Chondrocyte (in vitro differentiated cells): Measurements from ENCODE around the gene LKAAEAR1. TPM values are rescaled to one million over a fixed set of nuclear protein-coding genes. Genes with fewer than 3 reads are reported as not detected.

Source experiments
- DNase-seq: peaks from one replicate; pipeline ENCODE4 v3.0.0; 2021; ENCODE audit warnings: mixed read lengths, low spot score
- H3K27ac Mint-ChIP-seq: one replicate; pipeline ENCODE4 v1.8.0; 2021; ENCODE audit warnings: mild to moderate bottlenecking, moderate library complexity, mixed read lengths; ENCODE audit not compliant: unreplicated experiment
- H3K27me3 Mint-ChIP-seq: 2 replicates; pipeline ENCODE4 v1.8.0; 2021; ENCODE audit warnings: low read depth, mixed read lengths
- H3K36me3 Mint-ChIP-seq: 2 replicates; pipeline ENCODE4 v1.8.0; 2021; ENCODE audit warnings: low read depth, mixed read lengths
- H3K4me1 Mint-ChIP-seq: 2 replicates; pipeline ENCODE4 v1.8.0; 2021; ENCODE audit warnings: low read depth, mild to moderate bottlenecking, mixed read lengths
- H3K4me3 Mint-ChIP-seq: one replicate; pipeline ENCODE4 v1.8.0; 2021; ENCODE audit warnings: mild to moderate bottlenecking, moderate library complexity, mixed read lengths; ENCODE audit not compliant: unreplicated experiment
- H3K9me3 Mint-ChIP-seq: 2 replicates; pipeline ENCODE4 v1.8.0; 2021; ENCODE audit warnings: low read depth, mixed read lengths
- total RNA-seq: library from RNA; stranded (reverse); gene quantifications from 3 replicates; pipeline ENCODE4 v1.2.1, GENCODE V29; 2021
- TF ChIP-seq, protein P1 (sequence below): fragments of 200-600 bp; sonication (generic); IDR thresholded peaks from 2 replicates; pipeline ENCODE4 v1.5.0; 2021; ENCODE audit warnings: antibody characterized with exemption, mild to moderate bottlenecking, moderate library complexity

LKAAEAR1 gene
- total RNA-seq, 1 donor from 2014 or later = 0.55 TPM

DNA sequence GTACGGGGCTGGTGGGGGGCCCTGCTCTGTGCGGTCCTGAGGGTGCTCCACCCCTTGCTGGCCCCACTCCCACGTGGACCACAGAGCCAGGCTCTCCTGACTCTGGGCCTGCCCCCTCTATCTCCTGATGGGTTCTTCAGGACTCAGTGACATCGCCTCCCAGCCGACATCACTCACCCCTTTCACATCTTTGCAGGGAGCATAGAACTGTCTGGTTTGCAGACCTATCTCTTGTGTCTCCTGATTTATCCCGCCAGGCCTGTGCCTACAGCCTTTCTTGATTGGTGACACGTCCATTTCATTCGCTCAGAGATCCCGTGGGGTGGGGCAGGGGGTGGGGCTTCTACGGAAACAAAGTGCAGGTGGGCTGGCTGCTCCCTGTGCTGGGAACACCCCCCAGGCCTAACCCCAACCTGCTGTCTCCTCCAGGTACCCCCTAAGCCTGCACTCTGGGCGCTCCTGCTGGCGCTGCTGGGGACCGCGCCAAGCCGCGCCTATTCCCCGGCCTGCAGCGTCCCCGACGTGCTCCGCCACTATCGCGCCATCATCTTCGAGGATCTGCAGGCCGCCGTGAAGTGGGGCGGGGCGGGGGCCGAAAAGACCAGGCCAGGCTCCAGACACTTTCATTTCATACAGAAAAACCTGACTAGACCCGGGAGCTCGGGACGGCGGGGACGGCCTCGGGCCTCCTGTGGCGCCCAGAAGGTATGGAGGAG is 46.5 kb downstream of the LKAAEAR1 start:
- Mint-ChIP-seq H3K27ac (no peak overlapping the region), H3K9me3 (no peaks in the 10 kb centered on the region), H3K27me3 (peaks cover 6% of the 10 kb centered on the region), H3K4me3 (peak overlapping the region; percentile 16), H3K4me1 (peaks cover 6% of the 10 kb centered on the region), H3K36me3 (peaks cover 10% of the 10 kb centered on the region)
- TF ChIP-seq, protein P1, sequence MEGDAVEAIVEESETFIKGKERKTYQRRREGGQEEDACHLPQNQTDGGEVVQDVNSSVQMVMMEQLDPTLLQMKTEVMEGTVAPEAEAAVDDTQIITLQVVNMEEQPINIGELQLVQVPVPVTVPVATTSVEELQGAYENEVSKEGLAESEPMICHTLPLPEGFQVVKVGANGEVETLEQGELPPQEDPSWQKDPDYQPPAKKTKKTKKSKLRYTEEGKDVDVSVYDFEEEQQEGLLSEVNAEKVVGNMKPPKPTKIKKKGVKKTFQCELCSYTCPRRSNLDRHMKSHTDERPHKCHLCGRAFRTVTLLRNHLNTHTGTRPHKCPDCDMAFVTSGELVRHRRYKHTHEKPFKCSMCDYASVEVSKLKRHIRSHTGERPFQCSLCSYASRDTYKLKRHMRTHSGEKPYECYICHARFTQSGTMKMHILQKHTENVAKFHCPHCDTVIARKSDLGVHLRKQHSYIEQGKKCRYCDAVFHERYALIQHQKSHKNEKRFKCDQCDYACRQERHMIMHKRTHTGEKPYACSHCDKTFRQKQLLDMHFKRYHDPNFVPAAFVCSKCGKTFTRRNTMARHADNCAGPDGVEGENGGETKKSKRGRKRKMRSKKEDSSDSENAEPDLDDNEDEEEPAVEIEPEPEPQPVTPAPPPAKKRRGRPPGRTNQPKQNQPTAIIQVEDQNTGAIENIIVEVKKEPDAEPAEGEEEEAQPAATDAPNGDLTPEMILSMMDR = no peak
- DNase-seq = no peak

DNA sequence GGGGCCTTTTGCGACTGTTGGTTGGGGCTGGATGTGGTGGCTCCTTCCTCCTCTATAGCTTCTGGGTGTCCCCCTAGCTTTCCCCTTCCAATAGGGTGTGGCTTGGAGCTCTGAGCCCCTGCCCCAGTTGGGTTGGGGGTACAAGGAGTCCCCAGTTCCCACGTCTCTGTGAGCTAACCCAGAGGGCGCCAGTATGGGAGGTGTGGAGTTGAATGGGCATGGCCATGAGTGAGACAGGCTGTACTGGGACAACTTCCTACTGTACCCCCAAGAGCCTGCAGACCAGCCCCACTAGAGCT is 47.0 kb downstream of the LKAAEAR1 start:
- no peak overlapping the region for H3K4me3 Mint-ChIP-seq
- no peaks in the 10 kb centered on the region for H3K9me3 Mint-ChIP-seq
- TF ChIP-seq, protein P1 = no peak
- peaks cover 6% of the 10 kb centered on the region for H3K4me1 Mint-ChIP-seq
- H3K27ac Mint-ChIP-seq = no peak overlapping the region
- DNase-seq = no peak
- peaks cover 13% of the 10 kb centered on the region for H3K36me3 Mint-ChIP-seq
- H3K27me3 Mint-ChIP-seq = peaks cover 6% of the 10 kb centered on the region

DNA sequence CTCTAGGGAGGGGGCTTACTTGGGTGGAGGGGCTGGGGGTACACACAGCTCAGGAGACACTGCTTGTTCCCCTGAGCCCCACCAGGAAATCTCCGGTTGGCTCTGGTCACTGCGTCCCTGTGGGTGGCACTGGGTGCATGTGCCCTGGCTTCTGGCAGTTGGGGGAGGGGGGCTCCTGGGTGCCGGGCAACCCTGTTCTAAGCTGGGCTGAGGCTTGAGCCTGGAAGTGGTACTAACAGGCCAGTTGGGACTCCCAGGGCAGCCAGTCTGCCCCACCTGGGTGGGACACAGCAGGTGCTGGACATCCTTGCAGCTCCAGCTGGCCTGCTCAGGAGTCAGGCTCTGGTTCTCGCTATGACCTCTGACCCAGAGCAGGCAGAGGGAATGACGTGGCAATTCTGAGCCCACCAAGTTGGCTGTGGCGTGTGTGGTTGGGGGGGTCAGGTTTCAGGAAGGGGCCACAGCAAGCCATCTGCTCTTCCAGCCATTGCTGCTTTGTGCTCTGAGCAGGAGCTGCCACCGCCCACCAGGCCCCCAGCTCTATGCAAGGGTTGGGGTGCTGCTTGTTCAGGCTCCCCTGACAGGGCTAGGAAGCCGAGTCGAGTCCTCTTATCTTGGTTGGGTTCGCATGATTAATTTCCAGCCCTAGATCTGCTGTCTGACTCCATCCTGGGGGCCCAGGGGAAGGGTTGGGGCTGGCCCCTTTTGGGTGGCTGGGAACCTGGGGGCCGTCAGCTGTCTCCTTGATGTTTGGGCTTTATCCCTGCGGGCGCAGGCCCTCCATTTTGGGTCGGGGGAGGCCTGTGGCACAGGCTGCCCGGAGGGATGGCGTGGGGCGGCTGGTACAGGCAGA is 47.6 kb downstream of the LKAAEAR1 start:
- DNase-seq = no peak
- Mint-ChIP-seq H3K27ac (no peak overlapping the region), H3K4me3 (no peak overlapping the region), H3K36me3 (peaks cover 15% of the 10 kb centered on the region), H3K4me1 (peaks cover 6% of the 10 kb centered on the region), H3K9me3 (no peaks in the 10 kb centered on the region), H3K27me3 (peaks cover 6% of the 10 kb centered on the region)
- TF ChIP-seq, protein P1 = no peak

DNA sequence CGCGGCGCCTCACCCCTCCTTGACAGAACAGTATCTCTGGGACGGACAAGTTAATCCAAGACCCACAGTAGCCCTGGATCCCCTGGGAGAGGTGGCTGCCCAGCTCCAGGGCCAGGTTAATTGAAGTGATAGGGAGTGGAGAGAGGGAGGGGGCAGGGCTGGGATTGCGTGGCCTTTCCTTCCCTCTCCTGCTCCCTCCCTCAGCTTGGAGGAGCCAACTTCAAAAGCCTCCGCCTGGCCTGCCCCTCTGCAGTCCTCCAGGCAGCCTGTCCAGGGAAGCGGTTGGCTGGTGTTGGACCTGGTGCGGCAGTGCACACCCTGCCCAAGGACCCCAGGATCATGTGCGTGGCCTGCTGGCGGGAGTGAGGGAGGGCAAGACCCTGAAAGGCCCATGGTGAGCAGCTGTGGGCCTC is 48.3 kb downstream of the LKAAEAR1 start, which contains the start of gene C20orf204:
TSS of gene C20orf204 (plus strand) at position 250 of the 413 bp plus-strand sequence. CDS start at position 392, 142 bp downstream.
- Mint-ChIP-seq H3K27ac (peak within 1 kb of the TSS; percentile 54), H3K4me1 (peaks cover 6% of the 10 kb centered on the region), H3K9me3 (no peaks in the 10 kb centered on the region), H3K4me3 (no peak within 1 kb of the TSS), H3K27me3 (peaks cover 4% of the 10 kb centered on the region), H3K36me3 (peaks cover 18% of the 10 kb centered on the region)
- no peak for DNase-seq
- TF ChIP-seq, protein P1 = no peak

DNA sequence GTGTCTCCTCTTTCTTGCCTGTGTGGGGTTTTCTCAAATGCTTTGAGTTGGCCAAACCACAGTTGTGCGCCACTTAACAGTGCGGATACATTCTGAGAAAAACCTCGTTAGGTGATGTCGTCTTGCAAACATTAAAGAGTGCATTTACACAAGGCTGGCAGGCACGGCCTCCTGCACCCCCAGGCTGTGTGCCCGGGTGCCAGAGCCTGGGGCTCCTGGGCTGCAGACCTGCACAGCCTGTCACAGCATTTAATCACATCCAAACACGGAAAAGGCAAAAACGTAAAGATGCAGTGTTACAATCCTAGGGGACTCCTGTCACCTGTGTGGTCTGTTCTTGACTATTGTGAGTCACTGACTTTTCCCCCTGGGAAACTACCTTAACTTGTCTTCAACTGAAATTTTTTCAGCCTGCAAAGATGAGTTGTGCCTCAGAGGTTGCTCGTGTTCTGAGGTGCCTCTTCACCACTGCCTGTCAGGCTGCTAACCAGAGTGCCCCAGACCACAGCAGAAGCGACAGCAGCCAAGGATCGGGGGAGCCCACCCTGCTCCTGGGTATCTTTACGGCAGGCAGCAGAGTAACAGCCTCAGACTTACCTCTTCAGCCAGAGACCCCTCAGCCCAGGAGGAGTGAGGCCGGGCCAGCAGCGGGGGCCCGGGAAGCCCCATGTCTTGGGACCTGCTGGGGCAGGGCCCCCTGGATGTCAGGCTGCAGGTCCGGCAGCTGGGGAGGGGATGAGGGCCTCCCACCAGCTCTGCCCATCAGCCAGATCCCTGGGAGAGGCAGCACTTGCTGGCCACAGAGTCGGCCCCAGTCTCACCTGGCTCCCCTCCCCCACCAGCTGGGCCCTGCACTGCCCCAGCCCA is 48.9 kb downstream of the LKAAEAR1 start:
- DNase-seq = no peak
- H3K27me3 Mint-ChIP-seq = peaks cover 4% of the 10 kb centered on the region
- H3K36me3 Mint-ChIP-seq = peaks cover 22% of the 10 kb centered on the region
- TF ChIP-seq, protein P1 = no peak
- no peak overlapping the region for H3K4me3 Mint-ChIP-seq
- no peaks in the 10 kb centered on the region for H3K9me3 Mint-ChIP-seq
- peaks cover 6% of the 10 kb centered on the region for H3K4me1 Mint-ChIP-seq
- H3K27ac Mint-ChIP-seq = peak overlapping the region; percentile 54
